HL-60/S4 treated with phorbol 12-myristate 13-acetate at 8.2 ng/mL for 4 days and 3 days (cell line): ENCODE measurements around the gene LRRK1.

Experiments used
- in situ Hi-C: fragments of 300-500 bp; cut with MboI; formaldehyde crosslinking; loops from 2 replicates; pipeline ENCODE4 v1.15.0; 2022; ENCODE audit warnings: low sequenced_read_pairs

The LRRK1 gene

GRCh38 chr15:100891307-100892012 is 27.7 kb upstream of the LRRK1 start:
- in situ Hi-C loops: no loop called here

GRCh38 chr15:100892013-100892355 is 27.2 kb upstream of the LRRK1 start:
- in situ Hi-C loops: no loop called here

GRCh38 chr15:100893261-100893963 is 25.7 kb upstream of the LRRK1 start:
- in situ Hi-C loops: no loop called here

- in situ Hi-C loops: no loop called here
Observed at GRCh38 chr15:100893964-100894295, 25.2 kb upstream of the LRRK1 start.

- in situ Hi-C loops: no loop called here
Observed at GRCh38 chr15:100895721-100896120, 23.4 kb upstream of the LRRK1 start.

- in situ Hi-C loops: no loop called here
Observed at GRCh38 chr15:100897221-100898151, 21.7 kb upstream of the LRRK1 start.

- in situ Hi-C loops: no loop called here
Observed at GRCh38 chr15:100898152-100898490, 21.0 kb upstream of the LRRK1 start.

GRCh38 chr15:100898661-100899462 is 20.3 kb upstream of the LRRK1 start:
- in situ Hi-C loops: no loop called here

GRCh38 chr15:100899601-100900000 is 19.6 kb upstream of the LRRK1 start:
- in situ Hi-C loops: no loop called here

GRCh38 chr15:100900136-100900794 is 18.9 kb upstream of the LRRK1 start:
- in situ Hi-C loops: no loop called here

- in situ Hi-C loops: no loop called here
Observed at GRCh38 chr15:100900795-100901169, 18.4 kb upstream of the LRRK1 start.

GRCh38 chr15:100901296-100901695 is 17.9 kb upstream of the LRRK1 start:
- in situ Hi-C loops: no loop called here

GRCh38 chr15:100901702-100902435 is 17.3 kb upstream of the LRRK1 start:
- in situ Hi-C loops: no loop called here

GRCh38 chr15:100902436-100903167 is 16.6 kb upstream of the LRRK1 start:
- in situ Hi-C loops: no loop called here

- in situ Hi-C loops: no loop called here
Observed at GRCh38 chr15:100903168-100903554, 16.0 kb upstream of the LRRK1 start.

- in situ Hi-C loops: no loop called here
Observed at GRCh38 chr15:100905850-100906249, 13.3 kb upstream of the LRRK1 start.

GRCh38 chr15:100908466-100908865 is 10.7 kb upstream of the LRRK1 start:
- in situ Hi-C loops: no loop called here

- in situ Hi-C loops: no loop called here
Observed at GRCh38 chr15:100909565-100909964, 9.6 kb upstream of the LRRK1 start.
